ENCODE results near the gene ZSCAN25.
"Not testable (repeated sequence)": the region's sequence is repeated elsewhere in the genome, so short reads cannot be mapped to it uniquely, and the experiment has no call there.

Gene ZSCAN25

GRCh38 chr7:99628471-99629465, 12.0 kb downstream of the ZSCAN25 start:
- Histone ChIP-seq H3K27me3 (ENCODE audit: control insufficient read depth, insufficient read depth, low read length) (no peaks in the 10 kb centered on the region), H3K9ac (ENCODE audit: low read depth, low read length) (no peak overlapping the region), H3K27ac (ENCODE audit: low read depth, low read length) (peak overlapping the region; percentile 78), H3K9me3 (ENCODE audit: control insufficient read depth, insufficient read depth, low read length) (no peaks in the 10 kb centered on the region), H3K4me1 (ENCODE audit: control insufficient read depth, insufficient read depth, low read length) (peaks cover 26% of the 10 kb centered on the region), H3K36me3 (ENCODE audit: control insufficient read depth, insufficient read depth, low read length) (peaks cover 74% of the 10 kb centered on the region), H3K4me3 (ENCODE audit: low read depth, low read length) (no peak overlapping the region)

GRCh38 chr7:99629643-99630042, 12.9 kb downstream of the ZSCAN25 start:
- Histone ChIP-seq H3K4me3 (ENCODE audit: low read depth, low read length) (no peak overlapping the region), H3K9me3 (ENCODE audit: control insufficient read depth, insufficient read depth, low read length) (no peaks in the 10 kb centered on the region), H3K36me3 (ENCODE audit: control insufficient read depth, insufficient read depth, low read length) (peaks cover 65% of the 10 kb centered on the region), H3K27me3 (ENCODE audit: control insufficient read depth, insufficient read depth, low read length) (no peaks in the 10 kb centered on the region), H3K4me1 (ENCODE audit: control insufficient read depth, insufficient read depth, low read length) (peaks cover 26% of the 10 kb centered on the region), H3K9ac (ENCODE audit: low read depth, low read length) (no peak overlapping the region), H3K27ac (ENCODE audit: low read depth, low read length) (peak overlapping the region; percentile 78)

GRCh38 chr7:99631295-99632109, 14.8 kb downstream of the ZSCAN25 start:
- H3K4me3 ChIP-seq (ENCODE audit: low read depth, low read length) = no peak overlapping the region
- peak overlapping the region; percentile 56 for H3K27ac ChIP-seq (ENCODE audit: low read depth, low read length)
- H3K36me3 ChIP-seq (ENCODE audit: control insufficient read depth, insufficient read depth, low read length) = peaks cover 47% of the 10 kb centered on the region
- H3K9ac ChIP-seq (ENCODE audit: low read depth, low read length) = no peak overlapping the region
- H3K9me3 ChIP-seq (ENCODE audit: control insufficient read depth, insufficient read depth, low read length) = no peaks in the 10 kb centered on the region
- peaks cover 26% of the 10 kb centered on the region for H3K4me1 ChIP-seq (ENCODE audit: control insufficient read depth, insufficient read depth, low read length)
- H3K27me3 ChIP-seq (ENCODE audit: control insufficient read depth, insufficient read depth, low read length) = no peaks in the 10 kb centered on the region

GRCh38 chr7:99637414-99637813, 20.7 kb downstream of the ZSCAN25 start:
- peaks cover 11% of the 10 kb centered on the region; the same call in 1 of the 2 replicates for H3K4me1 ChIP-seq (ENCODE audit: control insufficient read depth, insufficient read depth, low read length)
- not testable (repeated sequence) for H3K9ac ChIP-seq (ENCODE audit: low read depth, low read length); H3K27me3 ChIP-seq (ENCODE audit: control insufficient read depth, insufficient read depth, low read length); H3K27ac ChIP-seq (ENCODE audit: low read depth, low read length); H3K9me3 ChIP-seq (ENCODE audit: control insufficient read depth, insufficient read depth, low read length); H3K4me3 ChIP-seq (ENCODE audit: low read depth, low read length); H3K36me3 ChIP-seq (ENCODE audit: control insufficient read depth, insufficient read depth, low read length)

- no peak overlapping the region for H3K4me3 ChIP-seq (ENCODE audit: low read depth, low read length)
- no peak overlapping the region for H3K9ac ChIP-seq (ENCODE audit: low read depth, low read length)
- H3K27me3 ChIP-seq (ENCODE audit: control insufficient read depth, insufficient read depth, low read length) = no peaks in the 10 kb centered on the region
- H3K27ac ChIP-seq (ENCODE audit: low read depth, low read length) = peak overlapping the region; percentile 17
- no peaks in the 10 kb centered on the region; the same call in 1 of the 2 replicates for H3K36me3 ChIP-seq (ENCODE audit: control insufficient read depth, insufficient read depth, low read length)
- H3K4me1 ChIP-seq (ENCODE audit: control insufficient read depth, insufficient read depth, low read length) = peaks cover 11% of the 10 kb centered on the region; the same call in 1 of the 2 replicates
- H3K9me3 ChIP-seq (ENCODE audit: control insufficient read depth, insufficient read depth, low read length) = no peaks in the 10 kb centered on the region
Observed at GRCh38 chr7:99638731-99639130, 22.0 kb downstream of the ZSCAN25 start.

GRCh38 chr7:99639267-99639666, 22.5 kb downstream of the ZSCAN25 start:
- H3K9ac ChIP-seq (ENCODE audit: low read depth, low read length) = no peak overlapping the region
- H3K27me3 ChIP-seq (ENCODE audit: control insufficient read depth, insufficient read depth, low read length) = no peaks in the 10 kb centered on the region
- H3K27ac ChIP-seq (ENCODE audit: low read depth, low read length) = peak overlapping the region; percentile 17
- H3K36me3 ChIP-seq (ENCODE audit: control insufficient read depth, insufficient read depth, low read length) = no peaks in the 10 kb centered on the region; the same call in 1 of the 2 replicates
- no peaks in the 10 kb centered on the region for H3K9me3 ChIP-seq (ENCODE audit: control insufficient read depth, insufficient read depth, low read length)
- peaks cover 11% of the 10 kb centered on the region; the same call in 1 of the 2 replicates for H3K4me1 ChIP-seq (ENCODE audit: control insufficient read depth, insufficient read depth, low read length)
- no peak overlapping the region for H3K4me3 ChIP-seq (ENCODE audit: low read depth, low read length)

- H3K4me3 ChIP-seq (ENCODE audit: low read depth, low read length) = no peak overlapping the region
- no peak overlapping the region for H3K9ac ChIP-seq (ENCODE audit: low read depth, low read length)
- H3K36me3 ChIP-seq (ENCODE audit: control insufficient read depth, insufficient read depth, low read length) = no peaks in the 10 kb centered on the region; the same call in 1 of the 2 replicates
- H3K27me3 ChIP-seq (ENCODE audit: control insufficient read depth, insufficient read depth, low read length) = no peaks in the 10 kb centered on the region
- H3K4me1 ChIP-seq (ENCODE audit: control insufficient read depth, insufficient read depth, low read length) = peaks cover 11% of the 10 kb centered on the region; the same call in 1 of the 2 replicates
- H3K9me3 ChIP-seq (ENCODE audit: control insufficient read depth, insufficient read depth, low read length) = no peaks in the 10 kb centered on the region
- H3K27ac ChIP-seq (ENCODE audit: low read depth, low read length) = no peak overlapping the region
Observed at GRCh38 chr7:99642027-99642426, 25.3 kb downstream of the ZSCAN25 start.

GRCh38 chr7:99643464-99643863, 26.7 kb downstream of the ZSCAN25 start:
- no peak overlapping the region for H3K27ac ChIP-seq (ENCODE audit: low read depth, low read length)
- no peak overlapping the region for H3K4me3 ChIP-seq (ENCODE audit: low read depth, low read length)
- H3K9me3 ChIP-seq (ENCODE audit: control insufficient read depth, insufficient read depth, low read length) = no peaks in the 10 kb centered on the region
- no peak overlapping the region for H3K9ac ChIP-seq (ENCODE audit: low read depth, low read length)
- H3K27me3 ChIP-seq (ENCODE audit: control insufficient read depth, insufficient read depth, low read length) = no peaks in the 10 kb centered on the region
- no peaks in the 10 kb centered on the region; the same call in 1 of the 2 replicates for H3K36me3 ChIP-seq (ENCODE audit: control insufficient read depth, insufficient read depth, low read length)
- peaks cover 10% of the 10 kb centered on the region; the same call in 1 of the 2 replicates for H3K4me1 ChIP-seq (ENCODE audit: control insufficient read depth, insufficient read depth, low read length)

GRCh38 chr7:99644431-99644830, 27.7 kb downstream of the ZSCAN25 start:
- no peaks in the 10 kb centered on the region; the same call in 1 of the 2 replicates for H3K36me3 ChIP-seq (ENCODE audit: control insufficient read depth, insufficient read depth, low read length)

GRCh38 chr7:99645590-99645989, 28.8 kb downstream of the ZSCAN25 start:
- H3K27me3 ChIP-seq (ENCODE audit: control insufficient read depth, insufficient read depth, low read length) = no peaks in the 10 kb centered on the region
- no peak overlapping the region for H3K4me3 ChIP-seq (ENCODE audit: low read depth, low read length)
- no peak overlapping the region for H3K9ac ChIP-seq (ENCODE audit: low read depth, low read length)
- no peak overlapping the region for H3K27ac ChIP-seq (ENCODE audit: low read depth, low read length)
- no peaks in the 10 kb centered on the region; the same call in 1 of the 2 replicates for H3K36me3 ChIP-seq (ENCODE audit: control insufficient read depth, insufficient read depth, low read length)
- H3K9me3 ChIP-seq (ENCODE audit: control insufficient read depth, insufficient read depth, low read length) = no peaks in the 10 kb centered on the region
- no peaks in the 10 kb centered on the region for H3K4me1 ChIP-seq (ENCODE audit: control insufficient read depth, insufficient read depth, low read length)

More at GRCh38 chr7:99644431-99644830, 27.7 kb downstream of the ZSCAN25 start:
- H3K9ac ChIP-seq (ENCODE audit: low read depth, low read length) = no peak overlapping the region
- no peaks in the 10 kb centered on the region for H3K27me3 ChIP-seq (ENCODE audit: control insufficient read depth, insufficient read depth, low read length)
- H3K4me3 ChIP-seq (ENCODE audit: low read depth, low read length) = no peak overlapping the region
- H3K4me1 ChIP-seq (ENCODE audit: control insufficient read depth, insufficient read depth, low read length) = peaks cover 1% of the 10 kb centered on the region; the same call in 1 of the 2 replicates
- no peak overlapping the region for H3K27ac ChIP-seq (ENCODE audit: low read depth, low read length)
- H3K9me3 ChIP-seq (ENCODE audit: control insufficient read depth, insufficient read depth, low read length) = no peaks in the 10 kb centered on the region

Data from HUES48 (cell line).